HepG2 (cell line): Measurements from ENCODE around the gene GCNT3. TPM values are rescaled to one million over a fixed set of nuclear protein-coding genes. Genes with fewer than 3 reads are reported as not detected.

Source experiments
- ATAC-seq: fragments of 200-7000 bp; cut with Tn5 transposase; 3 replicates; pipeline ENCODE4 v1.9.1; 2020; ENCODE audit warnings: mild to moderate bottlenecking, moderate library complexity
- BruUV-seq: library from RNA; stranded (reverse); fragments of 400-500 nt; replicated peaks from 2 replicates; lab custom pipeline; 2021; lab: Mats Ljungman, UMichigan
- CTCF ChIA-PET: fragments of 300-600 bp; formaldehyde crosslinking; extraction: SDS; loops from one replicate; lab custom pipeline; 2021; ENCODE audit warnings: low total read pairs, inconsistent platforms, low intra/inter-chr PET ratio; lab: Yijun Ruan, JAX
- POLR2A ChIA-PET: fragments of 350-600 bp; sonication (Branson Sonifier 250); formaldehyde crosslinking; loops from one replicate; lab custom pipeline; 2020; ENCODE audit warnings: antibody characterized with exemption, inconsistent platforms; lab: Yijun Ruan, JAX
- DNase-seq: peaks from one replicate; pipeline ENCODE4 v3.0.0-alpha.2; 2015; ENCODE audit warnings: low spot score
- FAIRE-seq: peaks from 3 replicates; lab custom pipeline; 2011; peaks lifted over from hg19 to GRCh38; lab: Jason Lieb, UNC
- H2AFZ ChIP-seq: one replicate; pipeline ENCODE4 v1.6.1; 2011; ENCODE audit warnings: low read length, inconsistent platforms
- H3K27ac ChIP-seq: fragments of 300-600 bp; 3 replicates; pipeline ENCODE4 v1.8.0; 2011; ENCODE audit warnings: mixed run types, mild to moderate bottlenecking, mixed read lengths, low read length, inconsistent platforms; ENCODE audit not compliant: insufficient read depth; ENCODE audit errors: extremely low read length
- H3K27me3 ChIP-seq, 2 experiments: fragments of 200-600 bp in 1 of 2; 2 replicates in 1 of 2; 3 replicates in 1 of 2; pipeline versions ENCODE4 v1.6.0 to v1.8.0; 2011; ENCODE audit warnings: low read length in 2 of 2, mild to moderate bottlenecking in 2 of 2, moderate library complexity in 2 of 2, inconsistent platforms in 1 of 2; ENCODE audit not compliant: insufficient read depth in 2 of 2, control insufficient read depth in 1 of 2
- H3K36me3 ChIP-seq, 2 experiments: fragments of 200-600 bp in 1 of 2; replicated peaks in 1 of 2; 2 replicates in 1 of 2; 3 replicates in 1 of 2; pipeline versions ENCODE4 v1.5.1 to v1.8.0; 2011; ENCODE audit warnings: low read length in 2 of 2, inconsistent platforms in 1 of 2; ENCODE audit not compliant: insufficient read depth in 2 of 2, control insufficient read depth in 1 of 2
- H3K4me1 ChIP-seq: 2 replicates; pipeline ENCODE4 v1.5.1; 2012; ENCODE audit warnings: low read length, inconsistent platforms; ENCODE audit not compliant: insufficient read depth
- H3K4me2 ChIP-seq: 2 replicates; pipeline ENCODE4 v1.6.0; 2011; ENCODE audit warnings: low read depth, low read length, inconsistent platforms
- H3K4me3 ChIP-seq, 3 experiments: fragments of 200-600 bp in 1 of 3; sonication (generic), shearing (Covaris generic) in 1 of 3; replicated peaks in 1 of 3; 2 replicates each; pipeline ENCODE4 v1.5.1; 2011 to 2016; ENCODE audit warnings: low read length in 3 of 3, inconsistent platforms in 2 of 3, low read depth in 2 of 3, mild to moderate bottlenecking in 2 of 3, control low read depth in 1 of 3, mixed read lengths in 1 of 3; ENCODE audit not compliant: insufficient read depth in 1 of 3
- H3K79me2 ChIP-seq: one replicate; pipeline ENCODE4 v1.6.1; 2011; ENCODE audit warnings: low read length, inconsistent platforms; ENCODE audit not compliant: insufficient read depth
- H3K9ac ChIP-seq: 2 replicates; pipeline ENCODE4 v1.6.0; 2011; ENCODE audit warnings: mild to moderate bottlenecking, low read depth, low read length, inconsistent platforms; ENCODE audit not compliant: insufficient read depth
- H3K9me3 ChIP-seq: 2 replicates; pipeline ENCODE4 v1.5.1; 2012; ENCODE audit warnings: mild to moderate bottlenecking, low read length
- H4K20me1 ChIP-seq: 2 replicates; pipeline ENCODE4 v1.6.0; 2011; ENCODE audit warnings: inconsistent platforms, mild to moderate bottlenecking, low read length, moderate library complexity; ENCODE audit not compliant: insufficient read depth
- ATRX ChIP-seq: sonication (generic); formaldehyde crosslinking; IDR thresholded peaks from 2 replicates; pipeline ENCODE4 v1.4.0; 2020; ENCODE audit warnings: missing genetic modification reagents, borderline replicate concordance
- CEBPG ChIP-seq: IDR thresholded peaks from 2 replicates; pipeline ENCODE4 v1.6.1; 2016
- CHCHD3 ChIP-seq: sonication (generic); formaldehyde crosslinking; IDR thresholded peaks from 2 replicates; pipeline ENCODE4 v1.8.0; 2022; ENCODE audit warnings: mild to moderate bottlenecking, missing genetic modification reagents, moderate library complexity
- EEA1 ChIP-seq: sonication (generic); formaldehyde crosslinking; IDR thresholded peaks from 2 replicates; pipeline ENCODE4 v1.5.1; 2020; ENCODE audit warnings: mild to moderate bottlenecking, missing genetic modification reagents, borderline replicate concordance
- JUN ChIP-seq: sonication (generic); formaldehyde crosslinking; IDR thresholded peaks from 2 replicates; pipeline ENCODE4 v1.4.0; 2020; ENCODE audit warnings: mild to moderate bottlenecking, missing genetic modification reagents
- KLF11 ChIP-seq: IDR thresholded peaks from 2 replicates; pipeline ENCODE4 v1.6.1; 2016; ENCODE audit warnings: missing compliant biosample characterization
- MED8 ChIP-seq: sonication (generic); formaldehyde crosslinking; IDR thresholded peaks from 2 replicates; pipeline ENCODE4 v1.8.1; 2023; ENCODE audit warnings: mild to moderate bottlenecking, missing genetic modification reagents; ENCODE audit not compliant: insufficient replicate concordance
- MTERF4 ChIP-seq: sonication (generic); formaldehyde crosslinking; IDR thresholded peaks from 2 replicates; pipeline ENCODE4 v1.8.0; 2023; ENCODE audit warnings: mild to moderate bottlenecking, missing genetic modification reagents
- NFYB ChIP-seq: sonication (generic); formaldehyde crosslinking; IDR thresholded peaks from 2 replicates; pipeline ENCODE4 v1.4.0; 2020; ENCODE audit warnings: missing genetic modification reagents
- RXRA ChIP-seq: sonication (generic); formaldehyde crosslinking; IDR thresholded peaks from 2 replicates; pipeline ENCODE4 v1.5.1; 2020; ENCODE audit warnings: missing genetic modification reagents
- TGIF2 ChIP-seq: IDR thresholded peaks from 2 replicates; pipeline ENCODE4 v1.6.1; 2016; ENCODE audit warnings: control low read depth, missing compliant biosample characterization
- YY1 ChIP-seq: IDR thresholded peaks from 2 replicates; pipeline ENCODE4 v1.6.1; 2011; ENCODE audit warnings: low read length, low read depth, moderate library complexity, mild to moderate bottlenecking; ENCODE audit not compliant: insufficient read depth, insufficient replicate concordance
- ZBTB10 ChIP-seq: sonication (generic); formaldehyde crosslinking; IDR thresholded peaks from 2 replicates; pipeline ENCODE4 v1.4.0; 2020; ENCODE audit warnings: missing genetic modification reagents, borderline replicate concordance
- ZMYM4 ChIP-seq: sonication (generic); formaldehyde crosslinking; IDR thresholded peaks from 2 replicates; pipeline ENCODE4 v1.8.1; 2023; ENCODE audit warnings: mild to moderate bottlenecking, missing genetic modification reagents
- ZNF30 ChIP-seq: sonication (generic); formaldehyde crosslinking; IDR thresholded peaks from 2 replicates; pipeline ENCODE4 v1.5.0; 2020; ENCODE audit warnings: mild to moderate bottlenecking, missing genetic modification reagents
- ZNF383 ChIP-seq: sonication (generic); formaldehyde crosslinking; IDR thresholded peaks from 2 replicates; pipeline ENCODE4 v1.4.0; 2020; ENCODE audit warnings: missing genetic modification reagents, mild to moderate bottlenecking, borderline replicate concordance
- ZNF7 ChIP-seq: IDR thresholded peaks from 2 replicates; pipeline ENCODE4 v1.6.1; 2016; ENCODE audit warnings: missing biosample characterization, missing genetic modification reagents
- ZNF713 ChIP-seq: sonication (generic); formaldehyde crosslinking; IDR thresholded peaks from 2 replicates; pipeline ENCODE4 v1.4.0; 2020; ENCODE audit warnings: mild to moderate bottlenecking, missing genetic modification reagents
- ZNF747 ChIP-seq: sonication (generic); formaldehyde crosslinking; IDR thresholded peaks from 2 replicates; pipeline ENCODE4 v1.8.1; 2023; ENCODE audit warnings: missing genetic modification reagents, mild to moderate bottlenecking, borderline replicate concordance
- ZNF850 ChIP-seq: sonication (generic); formaldehyde crosslinking; conservative IDR thresholded peaks from 2 replicates; pipeline ENCODE4 v1.9.0; 2021; ENCODE audit warnings: mild to moderate bottlenecking, missing genetic modification reagents
- WGBS: methylation state at CpG from one replicate; pipeline ENCODE4 v1.1.6; 2017; ENCODE audit warnings: low lambda C conversion rate; 5-methylcytosine and 5-hydroxymethylcytosine counted together
- in situ Hi-C: cut with HindIII; loops from 2 replicates; pipeline ENCODE4 v1.10.0; 2017; ENCODE audit warnings: low pct_unique_long_range_greater_than_20kb; ENCODE audit not compliant: extremely low pct_ligation_motif_present
- intact Hi-C: fragments of 100-400 bp; cut with micrococcal nuclease; formaldehyde crosslinking; loops from one replicate; pipeline ENCODE4 v1.10.0; 2022; ENCODE audit not compliant: unreplicated experiment
- polyA plus RNA-seq, 8 experiments: library from polyadenylated mRNA; depleted of rRNA in 3 of 8; stranded (reverse) in 7 of 8; unstranded in 1 of 8; fragments of >200 nt; fragmentation: Illumina TruSeq in 4 of 8; extraction: Trizol in 4 of 8; gene quantifications; 2 replicates each; pipeline versions ENCODE4 v1.2.1 to v1.2.3, GENCODE V29; 2011 to 2016; ENCODE audit warnings: low read depth in 4 of 8, missing spikeins in 1 of 8, mixed read lengths in 1 of 8; ENCODE audit not compliant: insufficient read depth in 1 of 8
- total RNA-seq, 5 experiments: library from RNA; depleted of rRNA; stranded (reverse); fragments of >200 nt; fragmentation: Illumina TruSeq; extraction: Trizol; gene quantifications; 2 replicates each; pipeline ENCODE4 v1.2.3, GENCODE V29; 2016; ENCODE audit warnings: low read depth in 1 of 5

The GCNT3 gene
- total and polyA plus RNA-seq, 2 of the 13 experiments (the other 11 are each of a cell fraction or from before 2014, with no cell fraction given) = 6.8 to 9.8 TPM

- in situ Hi-C loops = loop anchor here (5.0 kb wide), 1 partner anchor 76 kb away; no protein-coding TSS in a partner anchor
- 98% methylated on average over 4 of the region's 4 CpGs for WGBS
- ChIA-PET CTCF (no interaction called here), POLR2A (no interaction called here)
- no peaks in the 10 kb centered on the region for H3K9me3 ChIP-seq
- no peak overlapping the region for H3K9ac ChIP-seq
- no peak overlapping the region for H3K4me2 ChIP-seq
- peaks cover 5 to 18% of the 10 kb centered on the region in 2 experiments; a peak in 3 of 5 replicates for H3K36me3 ChIP-seq
- no peaks in the 10 kb centered on the region for H3K27me3 ChIP-seq
- no TSS peak for BruUV-seq
- ATAC-seq (no peak), DNase-seq (no peak), FAIRE-seq (no peak)
- no peaks in the 10 kb centered on the region for H4K20me1 ChIP-seq
- peaks cover 5% of the 10 kb centered on the region for H3K79me2 ChIP-seq
- peaks cover 34% of the 10 kb centered on the region for H3K4me1 ChIP-seq
- no peak overlapping the region for H2AFZ ChIP-seq
- intact Hi-C loops = no loop called here
- H3K27ac ChIP-seq = no peak overlapping the region
- TF ChIP-seq YY1 (no peak), RXRA (no peak), ATRX (CRISPR knock-in tag) (no peak), TGIF2 (CRISPR knock-in tag) (no peak), ZBTB10 (no peak), NFYB (CRISPR knock-in tag) (no peak), CEBPG (CRISPR knock-in tag) (no peak), ZNF850 (CRISPR knock-in tag) (no peak), ZNF7 (CRISPR knock-in tag) (no peak), ZNF713 (no peak), JUN (CRISPR knock-in tag) (no peak), ZNF747 (no peak), ZNF383 (CRISPR knock-in tag) (no peak), CHCHD3 (no peak), ZMYM4 (CRISPR knock-in tag) (no peak), EEA1 (CRISPR knock-in tag) (no peak), MTERF4 (CRISPR knock-in tag) (no peak), MED8 (no peak), ZNF30 (no peak), KLF11 (CRISPR knock-in tag) (no peak)
- no peak overlapping the region for H3K4me3 ChIP-seq
Observed at GRCh38 chr15:59618406-59618805, 6.8 kb downstream of the GCNT3 start.
